Retinal pigment epithelial cell (primary cell): ENCODE results near the gene KIFC3.

ENCODE experiments used
- DNase-seq: peaks from one replicate; pipeline ENCODE4 v3.0.0-alpha.2; 2010; ENCODE audit warnings: low read depth
- H3K4me3 ChIP-seq: 2 replicates; pipeline ENCODE4 v1.5.1; 2011; ENCODE audit warnings: mild to moderate bottlenecking, low read length, control low read depth, moderate library complexity
- TF ChIP-seq, protein P1 (sequence below): conservative IDR thresholded peaks from 2 replicates; pipeline ENCODE4 v1.5.1; 2011; ENCODE audit warnings: low read depth, low read length, control low read depth, inconsistent platforms

KIFC3 gene

DNA sequence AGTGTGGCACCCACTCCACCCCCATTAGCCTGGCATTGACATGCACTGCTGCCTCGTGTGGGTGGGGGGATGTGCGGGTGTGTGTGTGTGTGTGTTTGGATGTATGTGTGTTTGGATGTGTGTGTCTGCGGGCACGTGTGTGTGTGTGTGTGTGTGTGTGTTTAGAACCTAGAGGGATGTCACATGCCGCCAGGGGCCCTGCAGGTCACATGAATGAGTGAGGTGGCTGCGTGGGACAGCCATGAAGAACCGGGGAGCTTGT, 57.7 kb downstream of the KIFC3 start:
- no peak overlapping the region for H3K4me3 ChIP-seq
- TF ChIP-seq, protein P1, sequence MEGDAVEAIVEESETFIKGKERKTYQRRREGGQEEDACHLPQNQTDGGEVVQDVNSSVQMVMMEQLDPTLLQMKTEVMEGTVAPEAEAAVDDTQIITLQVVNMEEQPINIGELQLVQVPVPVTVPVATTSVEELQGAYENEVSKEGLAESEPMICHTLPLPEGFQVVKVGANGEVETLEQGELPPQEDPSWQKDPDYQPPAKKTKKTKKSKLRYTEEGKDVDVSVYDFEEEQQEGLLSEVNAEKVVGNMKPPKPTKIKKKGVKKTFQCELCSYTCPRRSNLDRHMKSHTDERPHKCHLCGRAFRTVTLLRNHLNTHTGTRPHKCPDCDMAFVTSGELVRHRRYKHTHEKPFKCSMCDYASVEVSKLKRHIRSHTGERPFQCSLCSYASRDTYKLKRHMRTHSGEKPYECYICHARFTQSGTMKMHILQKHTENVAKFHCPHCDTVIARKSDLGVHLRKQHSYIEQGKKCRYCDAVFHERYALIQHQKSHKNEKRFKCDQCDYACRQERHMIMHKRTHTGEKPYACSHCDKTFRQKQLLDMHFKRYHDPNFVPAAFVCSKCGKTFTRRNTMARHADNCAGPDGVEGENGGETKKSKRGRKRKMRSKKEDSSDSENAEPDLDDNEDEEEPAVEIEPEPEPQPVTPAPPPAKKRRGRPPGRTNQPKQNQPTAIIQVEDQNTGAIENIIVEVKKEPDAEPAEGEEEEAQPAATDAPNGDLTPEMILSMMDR, result no peak
- no peak for DNase-seq

DNA sequence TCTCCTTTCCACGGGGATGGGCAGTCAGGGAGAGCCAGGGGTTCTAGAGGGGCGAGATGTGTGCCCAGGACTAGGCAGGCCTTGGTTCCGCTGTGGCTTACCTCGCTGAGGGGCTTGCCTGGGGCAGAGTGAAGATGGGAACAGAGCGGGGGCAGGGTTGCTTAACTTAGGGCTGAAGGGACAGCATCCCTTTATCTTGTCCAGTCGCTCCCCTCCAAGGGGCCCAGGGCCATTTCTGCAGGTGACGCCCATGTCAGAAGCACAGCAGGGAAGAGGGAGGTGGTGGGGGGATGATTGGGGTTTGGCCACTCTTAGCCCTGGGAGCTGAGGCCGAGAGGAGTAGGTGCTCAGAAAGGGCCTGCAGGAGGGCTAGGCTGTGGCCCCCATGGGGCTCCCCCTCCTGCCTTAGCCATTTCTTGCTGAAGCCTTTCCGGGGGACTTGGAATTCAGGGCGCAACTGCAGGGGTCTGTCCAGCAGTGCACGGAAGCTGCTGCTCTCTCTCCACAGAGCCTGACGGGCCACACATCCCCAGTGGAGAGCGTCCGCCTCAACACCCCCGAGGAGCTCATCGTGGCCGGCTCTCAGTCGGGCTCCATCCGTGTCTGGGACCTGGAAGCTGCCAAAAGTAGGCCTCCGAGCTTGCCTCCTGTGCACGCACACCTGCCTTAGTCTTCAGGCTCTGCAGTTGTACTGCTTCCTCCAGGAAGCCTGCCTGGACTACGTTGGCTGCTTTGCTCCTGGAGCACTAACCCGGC, 58.2 kb downstream of the KIFC3 start:
- DNase-seq, result no peak
- TF ChIP-seq, protein P1, result no peak

DNA sequence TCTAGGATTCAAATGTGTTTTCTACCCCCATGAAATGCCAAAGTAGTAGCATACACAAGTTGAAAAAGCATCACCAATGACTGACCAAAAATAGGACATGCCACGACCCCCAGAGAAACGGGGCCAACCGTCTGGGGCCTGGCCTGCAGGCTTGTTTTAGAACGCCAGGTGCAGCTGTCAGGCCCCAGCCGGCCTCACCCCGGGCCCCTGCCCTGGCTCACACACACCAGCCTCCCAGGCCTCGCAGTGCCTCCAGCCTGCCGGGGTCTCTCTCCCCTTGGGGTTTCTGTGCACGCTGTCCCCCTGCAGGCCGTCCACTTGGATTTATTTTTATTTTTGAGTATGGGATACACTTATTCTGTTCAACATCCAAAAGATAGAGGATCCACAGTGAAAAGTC, 58.8 kb downstream of the KIFC3 start:
- DNase-seq, result no peak
- no peak overlapping the region for H3K4me3 ChIP-seq
- TF ChIP-seq, protein P1, result no peak

More for the DNA sequence above, 58.2 kb downstream of the KIFC3 start:
- H3K4me3 ChIP-seq, result no peak overlapping the region

DNA sequence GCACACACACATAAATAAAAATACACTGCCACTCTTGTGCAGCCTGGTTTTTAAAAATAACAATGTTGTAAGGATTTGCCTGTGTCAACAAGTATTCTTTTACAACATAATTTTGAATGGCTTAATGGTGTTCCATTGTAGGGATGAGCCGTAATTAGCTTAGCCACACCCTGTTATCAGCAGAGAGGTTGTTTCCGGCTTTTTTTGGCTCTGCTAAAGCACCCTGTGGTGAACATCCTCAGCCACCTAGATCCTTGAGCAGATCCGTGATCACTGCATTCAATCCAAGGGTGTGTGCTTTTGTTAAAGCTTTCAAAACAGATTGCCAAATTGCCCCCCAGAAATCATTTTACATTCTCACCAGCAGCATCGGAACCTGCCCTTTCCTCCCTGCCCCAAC, 59.7 kb downstream of the KIFC3 start:
- no peak for DNase-seq
- TF ChIP-seq, protein P1, result no peak

DNA sequence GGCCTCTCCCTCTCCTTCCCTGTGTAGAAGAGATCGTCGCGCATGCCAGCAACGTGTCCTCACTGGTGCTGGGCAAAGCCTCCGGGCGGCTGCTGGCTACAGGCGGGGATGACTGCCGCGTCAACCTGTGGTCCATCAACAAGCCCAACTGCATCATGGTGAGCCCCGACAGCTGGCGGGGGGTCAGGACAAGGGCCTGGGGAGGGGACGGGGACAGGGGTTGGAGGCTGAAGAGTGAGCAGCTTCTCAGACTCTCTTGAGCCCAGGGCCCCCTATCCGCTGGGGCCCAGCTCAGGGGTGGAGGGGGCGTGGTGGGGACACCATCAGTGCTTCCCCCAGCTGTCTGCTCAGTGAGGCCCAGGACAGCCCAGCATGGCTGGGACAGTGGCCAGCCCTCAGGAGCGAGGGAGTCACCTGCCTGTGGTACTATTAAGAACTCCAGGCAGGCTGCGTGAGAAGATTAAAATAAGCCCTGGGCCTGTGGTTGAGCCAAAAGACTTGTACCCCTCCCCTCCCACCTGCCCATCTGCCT, 60.6 kb downstream of the KIFC3 start:
- no peak for DNase-seq
- H3K4me3 ChIP-seq, result no peak overlapping the region
- TF ChIP-seq, protein P1, result no peak

More for the DNA sequence above, 59.7 kb downstream of the KIFC3 start:
- H3K4me3 ChIP-seq, result no peak overlapping the region

DNA sequence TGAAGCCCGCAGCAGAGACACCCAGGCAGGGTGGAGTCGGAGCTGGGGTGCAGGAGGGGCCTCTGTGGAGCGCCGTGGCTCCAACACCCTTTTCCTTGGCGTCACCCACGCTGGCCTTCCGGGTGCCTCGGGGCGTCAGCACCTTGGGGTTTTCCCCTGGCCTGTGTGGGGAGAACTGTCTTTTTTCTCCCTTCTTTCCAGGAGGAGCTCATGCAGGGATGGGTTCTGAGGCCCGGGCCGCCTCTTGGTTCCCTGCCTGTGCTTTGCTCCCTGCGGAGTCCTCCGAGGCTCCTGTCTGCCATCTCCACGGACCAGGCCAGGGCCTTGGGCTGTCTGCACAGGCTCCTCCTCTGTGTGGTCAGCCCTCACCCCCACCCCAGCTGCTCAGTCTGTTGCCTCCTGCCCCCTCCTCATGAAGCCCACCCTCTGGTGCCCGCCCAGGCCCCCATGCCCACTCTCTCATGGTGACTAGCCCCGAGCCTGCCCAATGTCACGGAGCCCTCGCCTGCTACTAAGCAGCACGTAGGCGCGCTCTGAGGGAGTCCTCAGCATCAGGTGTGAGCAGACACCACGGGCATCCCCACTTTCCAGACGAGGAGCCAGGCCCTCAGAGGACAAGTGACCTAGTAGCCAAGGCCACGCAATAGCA, 61.7 kb downstream of the KIFC3 start:
- TF ChIP-seq, protein P1, result no peak
- no peak for DNase-seq

DNA sequence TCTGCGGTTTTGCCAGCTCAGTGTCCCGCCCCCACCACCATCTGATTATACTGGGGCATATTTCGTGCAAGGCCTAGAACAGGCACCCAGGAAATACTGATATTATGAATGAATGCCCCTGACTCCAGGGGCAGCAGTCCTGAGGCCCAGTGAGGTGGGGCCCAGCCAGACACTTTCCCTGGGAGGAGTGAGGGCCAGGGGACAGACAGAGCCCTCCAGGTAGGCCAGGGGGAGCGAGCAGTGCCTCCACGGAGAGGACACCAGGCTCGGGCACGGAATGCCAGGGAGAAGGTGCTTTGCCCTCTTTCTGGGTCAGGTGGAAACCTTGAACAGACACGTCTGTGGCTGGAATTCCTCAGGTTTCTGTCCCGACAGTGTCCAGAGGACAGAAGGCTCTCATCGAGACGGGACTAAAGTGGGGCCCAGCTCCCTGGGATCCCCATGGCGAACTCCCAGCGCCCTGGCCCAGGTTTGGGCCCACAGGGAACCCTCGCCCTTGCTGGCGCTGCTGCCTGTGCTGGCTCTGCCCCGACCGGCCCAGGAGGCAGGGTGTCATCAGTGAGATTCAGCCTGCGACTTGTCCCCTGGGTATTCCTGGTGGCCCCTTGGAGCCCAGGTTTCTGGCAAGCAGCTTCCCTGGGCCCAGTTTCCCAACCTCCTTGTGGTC, 62.4 kb downstream of the KIFC3 start:
- no peak for DNase-seq
- no peak overlapping the region for H3K4me3 ChIP-seq

More for the DNA sequence above, 61.7 kb downstream of the KIFC3 start:
- H3K4me3 ChIP-seq, result no peak overlapping the region

More for the DNA sequence above, 62.4 kb downstream of the KIFC3 start:
- TF ChIP-seq, protein P1, result no peak
